ENCODE data around the gene OR1D2. TPM values are rescaled to one million over a fixed set of nuclear protein-coding genes. Genes with fewer than 3 reads are reported as not detected.

OR1D2 gene
- total RNA-seq, 1 donor from 2014 or later, result not detected

DNA sequence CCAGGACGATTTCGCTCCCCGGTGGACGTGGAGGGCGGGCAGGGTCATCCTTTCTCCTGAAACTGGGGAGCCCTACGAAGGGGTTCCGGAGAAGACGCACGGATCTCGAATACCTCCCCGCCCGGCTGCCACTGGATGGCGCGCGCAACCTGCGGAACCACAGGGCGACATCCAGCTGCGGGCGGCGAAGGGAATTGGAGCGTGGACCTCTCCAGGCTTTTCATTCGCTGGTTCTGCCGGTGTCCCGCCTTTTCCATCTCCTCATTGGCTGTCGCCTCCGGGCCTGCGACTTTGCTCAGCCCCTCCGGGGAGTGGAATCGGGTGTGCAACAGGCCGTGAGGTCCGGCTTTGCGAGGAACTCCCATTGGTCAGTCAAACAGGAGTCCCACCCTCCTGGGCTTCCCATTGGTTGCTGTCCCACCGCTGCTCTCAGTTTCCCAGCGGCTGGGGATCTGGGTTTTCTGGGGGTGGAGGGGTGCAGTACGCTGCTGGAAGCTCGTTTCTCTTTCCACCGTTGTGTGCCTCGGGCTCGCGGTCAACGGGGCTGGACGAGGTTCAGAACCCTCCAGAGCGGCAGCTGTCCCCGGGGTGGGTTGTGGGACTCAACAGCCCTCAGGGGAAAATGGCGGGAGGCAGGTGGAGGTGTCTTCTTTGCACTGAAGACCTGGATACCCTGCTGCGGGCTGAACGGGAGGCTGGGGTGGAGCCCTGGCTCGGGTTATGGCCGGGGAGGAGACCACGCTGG is 55.3 kb downstream of the OR1D2 start:
- H3K4me3 ChIP-seq (ENCODE audit: low read depth, low read length), result peak overlapping the region; percentile 83
- peak; percentile 81 for DNase-seq (ENCODE audit: low read depth)
- TF ChIP-seq CTCF (conservative IDR thresholded peaks at IDR 0.05; ENCODE audit: low read depth, low read length), result peak; percentile 80

GRCh38 chr17:3046753-3047152 is 57.5 kb downstream of the OR1D2 start:
- TF ChIP-seq CTCF (conservative IDR thresholded peaks at IDR 0.05; ENCODE audit: low read depth, low read length), result no peak
- DNase-seq (ENCODE audit: low read depth), result no peak

DNA sequence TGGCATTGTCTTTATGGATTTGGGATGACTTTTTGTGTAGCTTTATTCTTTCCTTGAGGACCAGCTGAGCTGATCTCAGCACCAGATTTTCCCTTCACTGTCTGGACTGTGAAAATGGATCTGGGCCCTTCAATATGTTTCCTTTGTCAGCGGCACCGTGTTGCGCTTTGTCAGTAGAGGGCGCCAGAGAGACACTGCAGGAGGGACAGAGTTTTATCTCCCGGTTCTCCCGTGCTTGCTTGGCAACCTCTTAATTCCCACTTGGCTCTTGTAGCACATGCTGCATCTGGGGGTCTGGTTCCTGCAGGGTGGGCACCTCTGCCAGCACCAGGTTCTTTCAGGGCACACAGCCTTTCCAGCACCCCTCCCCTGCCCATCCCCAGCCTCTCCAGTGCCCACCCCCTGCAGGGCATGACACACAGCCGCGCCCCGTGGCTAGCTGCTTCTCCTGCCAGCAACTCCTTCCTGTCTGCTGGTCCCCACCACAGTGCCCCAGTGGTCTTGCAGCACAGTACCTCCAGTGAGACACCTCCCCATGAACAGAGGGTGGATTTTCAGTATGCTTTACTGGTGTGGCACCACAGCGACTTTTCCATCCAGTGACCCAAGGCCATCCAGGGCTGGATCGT is 60.4 kb downstream of the OR1D2 start:
- no peak for DNase-seq (ENCODE audit: low read depth)
- TF ChIP-seq CTCF (conservative IDR thresholded peaks at IDR 0.05; ENCODE audit: low read depth, low read length), result peak; percentile 49
- no peak overlapping the region for H3K4me3 ChIP-seq (ENCODE audit: low read depth, low read length)

More at GRCh38 chr17:3046753-3047152, 57.5 kb downstream of the OR1D2 start:
- no peak overlapping the region for H3K4me3 ChIP-seq (ENCODE audit: low read depth, low read length)

- no peak overlapping the region for H3K4me3 ChIP-seq (ENCODE audit: low read depth, low read length)
- DNase-seq (ENCODE audit: low read depth), result no peak
- TF ChIP-seq CTCF (conservative IDR thresholded peaks at IDR 0.05; ENCODE audit: low read depth, low read length), result no peak
Measured at GRCh38 chr17:3040882-3041281, 63.3 kb downstream of the OR1D2 start.

DNA sequence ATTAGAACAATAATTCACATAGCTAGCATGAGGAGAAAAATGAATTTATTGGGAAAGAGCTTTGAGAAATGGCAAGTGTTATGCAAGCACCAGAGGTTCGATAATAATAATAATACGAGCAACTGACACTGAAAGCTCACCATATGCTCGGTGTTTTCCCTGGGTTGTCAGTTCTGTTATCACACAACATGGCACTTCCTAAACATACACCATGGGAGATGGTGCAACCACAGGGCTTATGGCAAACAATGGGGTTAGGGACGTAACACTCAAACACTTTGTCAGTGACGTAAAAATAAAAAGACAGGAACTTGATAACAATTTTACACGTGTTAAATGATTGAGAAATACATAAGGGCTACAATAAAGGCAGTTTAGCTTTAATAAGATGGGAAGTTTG is 64.5 kb downstream of the OR1D2 start:
- DNase-seq (ENCODE audit: low read depth), result no peak
- H3K4me3 ChIP-seq (ENCODE audit: low read depth, low read length), result no peak overlapping the region
- no peak for TF ChIP-seq CTCF (conservative IDR thresholded peaks at IDR 0.05; ENCODE audit: low read depth, low read length)

GRCh38 chr17:3038941-3039340 is 65.3 kb downstream of the OR1D2 start:
- no peak overlapping the region for H3K4me3 ChIP-seq (ENCODE audit: low read depth, low read length)
- no peak for TF ChIP-seq CTCF (conservative IDR thresholded peaks at IDR 0.05; ENCODE audit: low read depth, low read length)
- DNase-seq (ENCODE audit: low read depth), result no peak

Other genes starting within 250 kb of the OR1D2 start
- gene OR1D5, start 40.8 kb downstream of the OR1D2 start, total RNA-seq, result not detected in 2 replicates
- not detected in 2 replicates for gene OR1G1, start 23.1 kb upstream of the OR1D2 start, total RNA-seq
- not detected in 2 replicates for gene OR1A2, start 93.1 kb upstream of the OR1D2 start, total RNA-seq
- not detected in 2 replicates for gene OR1A1, start 103.2 kb upstream of the OR1D2 start, total RNA-seq
- not detected in 2 replicates for gene OR3A1, start 193.9 kb upstream of the OR1D2 start, total RNA-seq